HepG2 (cell line): ENCODE measurements around the gene XPOT. TPM values are rescaled to one million over a fixed set of nuclear protein-coding genes. Genes with fewer than 3 reads are reported as not detected.

Experiments used
- ATAC-seq: fragments of 200-7000 bp; cut with Tn5 transposase; 3 replicates; pipeline ENCODE4 v1.9.1; 2020; ENCODE audit warnings: mild to moderate bottlenecking, moderate library complexity
- BruUV-seq: library from RNA; stranded (reverse); fragments of 400-500 nt; replicated peaks from 2 replicates; lab custom pipeline; 2021; lab: Mats Ljungman, UMichigan
- CTCF ChIA-PET: fragments of 300-600 bp; formaldehyde crosslinking; extraction: SDS; loops from one replicate; lab custom pipeline; 2021; ENCODE audit warnings: low total read pairs, inconsistent platforms, low intra/inter-chr PET ratio; lab: Yijun Ruan, JAX
- POLR2A ChIA-PET: fragments of 350-600 bp; sonication (Branson Sonifier 250); formaldehyde crosslinking; loops from one replicate; lab custom pipeline; 2020; ENCODE audit warnings: antibody characterized with exemption, inconsistent platforms; lab: Yijun Ruan, JAX
- DNase-seq: peaks from one replicate; pipeline ENCODE4 v3.0.0-alpha.2; 2015; ENCODE audit warnings: low spot score
- FAIRE-seq: peaks from 3 replicates; lab custom pipeline; 2011; peaks lifted over from hg19 to GRCh38; lab: Jason Lieb, UNC
- H2AFZ ChIP-seq: one replicate; pipeline ENCODE4 v1.6.1; 2011; ENCODE audit warnings: low read length, inconsistent platforms
- H3K27ac ChIP-seq: fragments of 300-600 bp; 3 replicates; pipeline ENCODE4 v1.8.0; 2011; ENCODE audit warnings: mixed run types, mild to moderate bottlenecking, mixed read lengths, low read length, inconsistent platforms; ENCODE audit not compliant: insufficient read depth; ENCODE audit errors: extremely low read length
- H3K27me3 ChIP-seq, 2 experiments: fragments of 200-600 bp in 1 of 2; 2 replicates in 1 of 2; 3 replicates in 1 of 2; pipeline versions ENCODE4 v1.6.0 to v1.8.0; 2011; ENCODE audit warnings: low read length in 2 of 2, mild to moderate bottlenecking in 2 of 2, moderate library complexity in 2 of 2, inconsistent platforms in 1 of 2; ENCODE audit not compliant: insufficient read depth in 2 of 2, control insufficient read depth in 1 of 2
- H3K36me3 ChIP-seq, 2 experiments: fragments of 200-600 bp in 1 of 2; replicated peaks in 1 of 2; 2 replicates in 1 of 2; 3 replicates in 1 of 2; pipeline versions ENCODE4 v1.5.1 to v1.8.0; 2011; ENCODE audit warnings: low read length in 2 of 2, inconsistent platforms in 1 of 2; ENCODE audit not compliant: insufficient read depth in 2 of 2, control insufficient read depth in 1 of 2
- H3K4me1 ChIP-seq: 2 replicates; pipeline ENCODE4 v1.5.1; 2012; ENCODE audit warnings: low read length, inconsistent platforms; ENCODE audit not compliant: insufficient read depth
- H3K4me2 ChIP-seq: 2 replicates; pipeline ENCODE4 v1.6.0; 2011; ENCODE audit warnings: low read depth, low read length, inconsistent platforms
- H3K4me3 ChIP-seq, 3 experiments: fragments of 200-600 bp in 1 of 3; sonication (generic), shearing (Covaris generic) in 1 of 3; replicated peaks in 1 of 3; 2 replicates each; pipeline ENCODE4 v1.5.1; 2011 to 2016; ENCODE audit warnings: low read length in 3 of 3, inconsistent platforms in 2 of 3, low read depth in 2 of 3, mild to moderate bottlenecking in 2 of 3, control low read depth in 1 of 3, mixed read lengths in 1 of 3; ENCODE audit not compliant: insufficient read depth in 1 of 3
- H3K79me2 ChIP-seq: one replicate; pipeline ENCODE4 v1.6.1; 2011; ENCODE audit warnings: low read length, inconsistent platforms; ENCODE audit not compliant: insufficient read depth
- H3K9ac ChIP-seq: 2 replicates; pipeline ENCODE4 v1.6.0; 2011; ENCODE audit warnings: mild to moderate bottlenecking, low read depth, low read length, inconsistent platforms; ENCODE audit not compliant: insufficient read depth
- H3K9me3 ChIP-seq: 2 replicates; pipeline ENCODE4 v1.5.1; 2012; ENCODE audit warnings: mild to moderate bottlenecking, low read length
- H4K20me1 ChIP-seq: 2 replicates; pipeline ENCODE4 v1.6.0; 2011; ENCODE audit warnings: inconsistent platforms, mild to moderate bottlenecking, low read length, moderate library complexity; ENCODE audit not compliant: insufficient read depth
- FOSL2 ChIP-seq: sonication (generic); formaldehyde crosslinking; IDR thresholded peaks from 2 replicates; pipeline ENCODE4 v1.4.0; 2020; ENCODE audit warnings: missing genetic modification reagents
- GZF1 ChIP-seq: sonication (generic); formaldehyde crosslinking; IDR thresholded peaks from 2 replicates; pipeline ENCODE4 v1.5.1; 2020; ENCODE audit warnings: mild to moderate bottlenecking, missing genetic modification reagents
- HMG20B ChIP-seq: conservative IDR thresholded peaks from 2 replicates; pipeline ENCODE4 v1.6.1; 2016; ENCODE audit warnings: missing genetic modification reagents, missing compliant biosample characterization
- KAT8 ChIP-seq: IDR thresholded peaks from 2 replicates; pipeline ENCODE4 v1.6.1; 2016; ENCODE audit warnings: missing genetic modification reagents, missing compliant biosample characterization
- NFIB ChIP-seq: sonication (generic); formaldehyde crosslinking; IDR thresholded peaks from 2 replicates; pipeline ENCODE4 v1.9.0; 2021; ENCODE audit warnings: missing genetic modification reagents, mild to moderate bottlenecking, borderline replicate concordance
- POLR2A ChIP-seq, 2 experiments: IDR thresholded peaks; 2 replicates each; pipeline ENCODE4 v1.6.1; 2011; ENCODE audit warnings: low read depth in 2 of 2, low read length in 2 of 2, mild to moderate bottlenecking in 1 of 2, moderate library complexity in 1 of 2; ENCODE audit not compliant: insufficient read depth in 1 of 2
- POLR2AphosphoS5 ChIP-seq: IDR thresholded peaks from 2 replicates; pipeline ENCODE4 v1.6.1; 2012; ENCODE audit warnings: low read depth, low read length
- RBFOX2 ChIP-seq: fragments of 200-400 bp; formaldehyde crosslinking; IDR thresholded peaks from 2 replicates; pipeline ENCODE4 v1.6.1; 2017; ENCODE audit warnings: low read depth, mild to moderate bottlenecking, low read length
- RBM22 ChIP-seq: fragments of 200-400 bp; formaldehyde crosslinking; optimal IDR thresholded peaks from 2 replicates; pipeline ENCODE3; 2017; ENCODE audit warnings: mild to moderate bottlenecking, low read length, moderate library complexity
- SPEN ChIP-seq: sonication (generic); formaldehyde crosslinking; IDR thresholded peaks from 2 replicates; pipeline ENCODE4 v1.5.1; 2020; ENCODE audit warnings: low read depth, mild to moderate bottlenecking, missing genetic modification reagents
- ZKSCAN1 ChIP-seq: fragments of 150-350 bp; IDR thresholded peaks from 2 replicates; pipeline ENCODE4 v1.6.1; 2014; ENCODE audit warnings: low read length
- ZNF317 ChIP-seq: sonication (generic); formaldehyde crosslinking; IDR thresholded peaks from 2 replicates; pipeline ENCODE4 v1.5.0; 2020; ENCODE audit warnings: mild to moderate bottlenecking, missing genetic modification reagents
- ZNF331 ChIP-seq: sonication (generic); formaldehyde crosslinking; IDR thresholded peaks from 2 replicates; pipeline ENCODE4 v1.4.0; 2020; ENCODE audit warnings: missing genetic modification reagents
- ZNF44 ChIP-seq: sonication (generic); formaldehyde crosslinking; IDR thresholded peaks from 2 replicates; pipeline ENCODE4 v1.5.1; 2020; ENCODE audit warnings: mild to moderate bottlenecking, missing genetic modification reagents
- ZNF468 ChIP-seq: sonication (generic); formaldehyde crosslinking; IDR thresholded peaks from 2 replicates; pipeline ENCODE4 v1.8.0; 2022; ENCODE audit warnings: mild to moderate bottlenecking, moderate library complexity, missing genetic modification reagents
- ZNF563 ChIP-seq: sonication (generic); formaldehyde crosslinking; IDR thresholded peaks from 2 replicates; pipeline ENCODE4 v1.8.0; 2022; ENCODE audit warnings: mild to moderate bottlenecking, moderate library complexity, missing genetic modification reagents
- ZNF652 ChIP-seq: IDR thresholded peaks from 2 replicates; pipeline ENCODE4 v1.6.1; 2016; ENCODE audit warnings: low read depth, borderline replicate concordance
- ZNF777 ChIP-seq: sonication (generic); formaldehyde crosslinking; IDR thresholded peaks from 2 replicates; pipeline ENCODE4 v1.4.0; 2020; ENCODE audit warnings: missing genetic modification reagents
- WGBS: methylation state at CpG from one replicate; pipeline ENCODE4 v1.1.6; 2017; ENCODE audit warnings: low lambda C conversion rate; 5-methylcytosine and 5-hydroxymethylcytosine counted together
- in situ Hi-C: cut with HindIII; loops from 2 replicates; pipeline ENCODE4 v1.10.0; 2017; ENCODE audit warnings: low pct_unique_long_range_greater_than_20kb; ENCODE audit not compliant: extremely low pct_ligation_motif_present
- intact Hi-C: fragments of 100-400 bp; cut with micrococcal nuclease; formaldehyde crosslinking; loops from one replicate; pipeline ENCODE4 v1.10.0; 2022; ENCODE audit not compliant: unreplicated experiment
- polyA plus RNA-seq, 8 experiments: library from polyadenylated mRNA; depleted of rRNA in 3 of 8; stranded (reverse) in 7 of 8; unstranded in 1 of 8; fragments of >200 nt; fragmentation: Illumina TruSeq in 4 of 8; extraction: Trizol in 4 of 8; gene quantifications; 2 replicates each; pipeline versions ENCODE4 v1.2.1 to v1.2.3, GENCODE V29; 2011 to 2016; ENCODE audit warnings: low read depth in 4 of 8, missing spikeins in 1 of 8, mixed read lengths in 1 of 8; ENCODE audit not compliant: insufficient read depth in 1 of 8
- total RNA-seq, 5 experiments: library from RNA; depleted of rRNA; stranded (reverse); fragments of >200 nt; fragmentation: Illumina TruSeq; extraction: Trizol; gene quantifications; 2 replicates each; pipeline ENCODE4 v1.2.3, GENCODE V29; 2016; ENCODE audit warnings: low read depth in 1 of 5
- TF ChIP-seq, protein P1 (sequence below): sonication (generic); formaldehyde crosslinking; conservative IDR thresholded peaks from 2 replicates; pipeline ENCODE4 v1.4.0; 2020; ENCODE audit warnings: missing genetic modification reagents
- TF ChIP-seq, protein P2 (sequence below): sonication (generic); formaldehyde crosslinking; IDR thresholded peaks from 2 replicates; pipeline ENCODE4 v1.5.0; 2020; ENCODE audit warnings: missing genetic modification reagents
- TF ChIP-seq, protein P3 (sequence below): IDR thresholded peaks from 2 replicates; pipeline ENCODE4 v1.6.1; 2016; ENCODE audit warnings: low read depth, borderline replicate concordance

The XPOT gene
- total and polyA plus RNA-seq, 2 of the 13 experiments (the other 11 are each of a cell fraction or from before 2014, with no cell fraction given), result 93.8 to 102 TPM

GRCh38 chr12:64404470-64405256 is 471 bp downstream of the XPOT start (continued):
- TF ChIP-seq, protein P1, sequence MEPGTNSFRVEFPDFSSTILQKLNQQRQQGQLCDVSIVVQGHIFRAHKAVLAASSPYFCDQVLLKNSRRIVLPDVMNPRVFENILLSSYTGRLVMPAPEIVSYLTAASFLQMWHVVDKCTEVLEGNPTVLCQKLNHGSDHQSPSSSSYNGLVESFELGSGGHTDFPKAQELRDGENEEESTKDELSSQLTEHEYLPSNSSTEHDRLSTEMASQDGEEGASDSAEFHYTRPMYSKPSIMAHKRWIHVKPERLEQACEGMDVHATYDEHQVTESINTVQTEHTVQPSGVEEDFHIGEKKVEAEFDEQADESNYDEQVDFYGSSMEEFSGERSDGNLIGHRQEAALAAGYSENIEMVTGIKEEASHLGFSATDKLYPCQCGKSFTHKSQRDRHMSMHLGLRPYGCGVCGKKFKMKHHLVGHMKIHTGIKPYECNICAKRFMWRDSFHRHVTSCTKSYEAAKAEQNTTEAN (CRISPR knock-in tag), result no peak

GRCh38 chr12:64407342-64408223 is 3.4 kb downstream of the XPOT start:
- CTCF ChIA-PET, result no interaction called here
- FAIRE-seq (no peak), DNase-seq (no peak), ATAC-seq (no peak)
- Histone ChIP-seq H3K27me3 (no peaks in the 10 kb centered on the region), H3K4me1 (peaks cover 54% of the 10 kb centered on the region), H3K9ac (no peak overlapping the region; the same call in 1 of the 2 replicates), H2AFZ (no peak overlapping the region), H3K27ac (no peak overlapping the region), H4K20me1 (peaks cover 6% of the 10 kb centered on the region), H3K4me3 (no peak overlapping the region), H3K4me2 (peak overlapping the region; percentile 53), H3K36me3 (peaks cover 3 to 30% of the 10 kb centered on the region in 2 experiments), H3K9me3 (no peaks in the 10 kb centered on the region), H3K79me2 (peaks cover 53% of the 10 kb centered on the region)
- in situ Hi-C loops (no loop called here), intact Hi-C loops (loop anchor here (5.0 to 10.0 kb wide), 2 partner anchors 45 to 757 kb away; partner anchors contain the start of genes LEMD3 and TBK1)
- TSS peak; percentile 5 for BruUV-seq
- POLR2A ChIA-PET, result no interaction called here
- 76% methylated on average over 9 of the region's 9 CpGs for WGBS
- TF ChIP-seq RBFOX2, result peak; percentile 60
- no peak for TF ChIP-seq ZNF44 (CRISPR knock-in tag)
- no peak for TF ChIP-seq ZKSCAN1
- TF ChIP-seq RBM22, result peak; percentile 53
- no peak for TF ChIP-seq ZNF777
- TF ChIP-seq POLR2AphosphoS5, result 0 out of 2 replicates have a peak, but pooled peaks have one; percentile 20
- no peak for TF ChIP-seq HMG20B (CRISPR knock-in tag)
- no peak for TF ChIP-seq FOSL2
- no peak for TF ChIP-seq ZNF563 (CRISPR knock-in tag)
- no peak for TF ChIP-seq ZNF331 (CRISPR knock-in tag)
- TF ChIP-seq, protein P2, sequence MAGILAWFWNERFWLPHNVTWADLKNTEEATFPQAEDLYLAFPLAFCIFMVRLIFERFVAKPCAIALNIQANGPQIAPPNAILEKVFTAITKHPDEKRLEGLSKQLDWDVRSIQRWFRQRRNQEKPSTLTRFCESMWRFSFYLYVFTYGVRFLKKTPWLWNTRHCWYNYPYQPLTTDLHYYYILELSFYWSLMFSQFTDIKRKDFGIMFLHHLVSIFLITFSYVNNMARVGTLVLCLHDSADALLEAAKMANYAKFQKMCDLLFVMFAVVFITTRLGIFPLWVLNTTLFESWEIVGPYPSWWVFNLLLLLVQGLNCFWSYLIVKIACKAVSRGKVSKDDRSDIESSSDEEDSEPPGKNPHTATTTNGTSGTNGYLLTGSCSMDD, result no peak
- TF ChIP-seq ZNF468, result no peak
- no peak for TF ChIP-seq ZNF317 (CRISPR knock-in tag)
- peak in 1 of 2 experiments; percentile 41; a peak in 1 of 4 replicates for TF ChIP-seq POLR2A (IDR thresholded peaks at IDR 0.05; ENCODE audit: insufficient read depth in 1 of 2, low read depth in 2 of 2, low read length in 2 of 2)
- no peak for TF ChIP-seq GZF1
- TF ChIP-seq ZNF652 (CRISPR knock-in tag), result peak; percentile 70; the same call in 1 of the 2 replicates
- TF ChIP-seq, protein P3, sequence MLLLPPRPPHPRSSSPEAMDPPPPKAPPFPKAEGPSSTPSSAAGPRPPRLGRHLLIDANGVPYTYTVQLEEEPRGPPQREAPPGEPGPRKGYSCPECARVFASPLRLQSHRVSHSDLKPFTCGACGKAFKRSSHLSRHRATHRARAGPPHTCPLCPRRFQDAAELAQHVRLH (CRISPR knock-in tag), result no peak
- no peak for TF ChIP-seq KAT8 (CRISPR knock-in tag)
- TF ChIP-seq NFIB (CRISPR knock-in tag), result no peak
- no peak for TF ChIP-seq SPEN
